Gastrocnemius medialis (tissue), 4 donors: Measurements from ENCODE around the gene TMEM238.

Experiments
- POLR2A ChIP-seq, 2 donors: fragments of 450-650 bp; IDR thresholded peaks; one replicate each; pipeline ENCODE4 v1.6.1; 2017; ENCODE audit warnings: antibody characterized with exemption in 2 of 2, mild to moderate bottlenecking in 2 of 2, moderate library complexity in 2 of 2
- TF ChIP-seq, protein P1 (sequence below), 5 experiments: fragments of 450-650 bp in 3 of 5; fragments of 200-600 bp in 2 of 5; sonication (generic) in 2 of 5; IDR thresholded peaks in 4 of 5; conservative IDR thresholded peaks in 1 of 5; 1 replicate in 4 of 5; 2 replicates in 1 of 5; pipeline ENCODE4 v1.5.1; 2016 to 2019; ENCODE audit warnings: antibody characterized with exemption in 5 of 5, mild to moderate bottlenecking in 3 of 5, moderate library complexity in 3 of 5

DNA sequence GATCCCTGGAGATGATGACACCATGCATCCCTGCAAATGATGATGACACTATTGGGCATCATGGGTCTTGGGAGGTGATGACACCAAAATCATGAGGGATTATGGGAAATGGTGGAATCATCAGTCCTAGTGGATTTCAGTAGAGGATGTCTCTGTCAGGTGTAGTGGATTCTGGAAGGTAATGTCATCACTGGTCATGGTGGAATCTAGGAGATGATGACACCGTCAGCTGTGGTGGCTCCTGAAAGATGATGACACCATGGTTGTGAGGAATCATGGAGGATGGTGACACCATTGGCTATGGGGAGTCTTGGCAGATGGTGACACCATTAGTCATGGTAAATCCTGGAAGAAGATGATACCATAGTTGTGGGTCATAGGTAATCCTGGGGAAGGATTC lies 47.1 kb upstream of the TMEM238 start:
- TF ChIP-seq POLR2A (IDR thresholded peaks at IDR 0.05), result no peak
- TF ChIP-seq, protein P1, sequence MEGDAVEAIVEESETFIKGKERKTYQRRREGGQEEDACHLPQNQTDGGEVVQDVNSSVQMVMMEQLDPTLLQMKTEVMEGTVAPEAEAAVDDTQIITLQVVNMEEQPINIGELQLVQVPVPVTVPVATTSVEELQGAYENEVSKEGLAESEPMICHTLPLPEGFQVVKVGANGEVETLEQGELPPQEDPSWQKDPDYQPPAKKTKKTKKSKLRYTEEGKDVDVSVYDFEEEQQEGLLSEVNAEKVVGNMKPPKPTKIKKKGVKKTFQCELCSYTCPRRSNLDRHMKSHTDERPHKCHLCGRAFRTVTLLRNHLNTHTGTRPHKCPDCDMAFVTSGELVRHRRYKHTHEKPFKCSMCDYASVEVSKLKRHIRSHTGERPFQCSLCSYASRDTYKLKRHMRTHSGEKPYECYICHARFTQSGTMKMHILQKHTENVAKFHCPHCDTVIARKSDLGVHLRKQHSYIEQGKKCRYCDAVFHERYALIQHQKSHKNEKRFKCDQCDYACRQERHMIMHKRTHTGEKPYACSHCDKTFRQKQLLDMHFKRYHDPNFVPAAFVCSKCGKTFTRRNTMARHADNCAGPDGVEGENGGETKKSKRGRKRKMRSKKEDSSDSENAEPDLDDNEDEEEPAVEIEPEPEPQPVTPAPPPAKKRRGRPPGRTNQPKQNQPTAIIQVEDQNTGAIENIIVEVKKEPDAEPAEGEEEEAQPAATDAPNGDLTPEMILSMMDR (IDR thresholded peaks at IDR 0.05 in 4 of 5, conservative IDR thresholded peaks at IDR 0.05 in 1 of 5), result no peak
